Neural progenitor cell (in vitro differentiated cells): ENCODE data around the gene EDC3. TPM values are rescaled to one million over a fixed set of nuclear protein-coding genes. Genes with fewer than 3 reads are reported as not detected.

Experiments used
- DNase-seq: peaks from one replicate; pipeline ENCODE4 v3.0.0-alpha.2; 2016; ENCODE audit warnings: low spot score
- H2AFZ ChIP-seq: fragments of 200-600 bp; sonication (generic); replicated peaks from 2 replicates; pipeline ENCODE4 v1.6.1; 2016; ENCODE audit warnings: antibody characterized with exemption
- H3F3A ChIP-seq: fragments of 200-600 bp; sonication (generic); 2 replicates; pipeline ENCODE4 v1.6.1; 2016; ENCODE audit warnings: antibody characterized with exemption, low read depth
- H3K27ac ChIP-seq: fragments of 200-600 bp; sonication (generic); 2 replicates; pipeline ENCODE4 v1.5.1; 2016; ENCODE audit warnings: mild to moderate bottlenecking
- H3K27me3 ChIP-seq: fragments of 200-600 bp; sonication (generic); 2 replicates; pipeline ENCODE4 v1.6.1; 2016; ENCODE audit warnings: mild to moderate bottlenecking, moderate library complexity
- H3K36me3 ChIP-seq: fragments of 200-600 bp; sonication (generic); 2 replicates; pipeline ENCODE4 v1.5.1; 2016
- H3K4me1 ChIP-seq: fragments of 200-600 bp; sonication (generic); 2 replicates; pipeline ENCODE4 v1.6.1; 2016; ENCODE audit warnings: mixed run types
- H3K4me2 ChIP-seq: fragments of 200-600 bp; sonication (generic); 2 replicates; pipeline ENCODE4 v1.6.1; 2016
- H3K4me3 ChIP-seq: fragments of 200-600 bp; sonication (generic); 2 replicates; pipeline ENCODE4 v1.5.1; 2016
- H3K79me2 ChIP-seq: fragments of 200-600 bp; sonication (generic); 2 replicates; pipeline ENCODE4 v1.6.1; 2016; ENCODE audit warnings: low read depth
- H3K9ac ChIP-seq: fragments of 200-600 bp; sonication (generic); 2 replicates; pipeline ENCODE4 v1.6.1; 2016
- H3K9me3 ChIP-seq: fragments of 200-600 bp; sonication (generic); 2 replicates; pipeline ENCODE4 v1.5.1; 2016; ENCODE audit warnings: low read depth
- H4K20me1 ChIP-seq: fragments of 200-600 bp; sonication (generic); 2 replicates; pipeline ENCODE4 v1.6.1; 2016; ENCODE audit warnings: low read depth
- H3K27ac Mint-ChIP-seq: 3 replicates; pipeline ENCODE4 v1.8.0; 2021; ENCODE audit warnings: mixed read lengths
- H3K27me3 Mint-ChIP-seq: 2 replicates; pipeline ENCODE4 v1.8.0; 2022; ENCODE audit warnings: low read depth, mild to moderate bottlenecking, inconsistent platforms, moderate library complexity, mixed read lengths; ENCODE audit not compliant: insufficient read depth
- H3K36me3 Mint-ChIP-seq: 3 replicates; pipeline ENCODE4 v1.8.0; 2021; ENCODE audit warnings: mixed read lengths
- H3K4me1 Mint-ChIP-seq: 3 replicates; pipeline ENCODE4 v1.8.0; 2021; ENCODE audit warnings: mixed read lengths
- H3K4me3 Mint-ChIP-seq: 3 replicates; pipeline ENCODE4 v1.8.0; 2021; ENCODE audit warnings: mild to moderate bottlenecking, moderate library complexity, mixed read lengths
- H3K9me3 Mint-ChIP-seq: 3 replicates; pipeline ENCODE4 v1.8.0; 2020; ENCODE audit warnings: mixed read lengths
- CTCF ChIP-seq: fragments of 200-600 bp; sonication (generic); IDR thresholded peaks from 2 replicates; pipeline ENCODE4 v1.5.1; 2017; ENCODE audit warnings: antibody characterized with exemption, mild to moderate bottlenecking
- EZH2 ChIP-seq: fragments of 200-600 bp; sonication (generic); IDR thresholded peaks from 2 replicates; pipeline ENCODE4 v1.6.1; 2017; ENCODE audit warnings: antibody characterized with exemption, mild to moderate bottlenecking, moderate library complexity
- EZH2phosphoT487 ChIP-seq: fragments of 200-600 bp; sonication (generic); IDR thresholded peaks from 2 replicates; pipeline ENCODE4 v1.6.1; 2017; ENCODE audit warnings: antibody characterized with exemption
- total RNA-seq: library from RNA; depleted of rRNA; stranded (reverse); fragments of >200 nt; gene quantifications from 2 replicates; pipeline ENCODE4 v1.2.3, GENCODE V29; 2015; ENCODE audit warnings: low replicate concordance

EDC3 gene
- total RNA-seq, 1 donor from 2014 or later = 24.4 TPM

GRCh38 chr15:74642734-74643664 lies 52.8 kb downstream of the EDC3 start:
- Histone ChIP-seq H3K4me1 (peaks cover 9% of the 10 kb centered on the region), H3K4me3 (no peak overlapping the region), H3K27ac (peak overlapping the region; percentile 16), H4K20me1 (peaks cover 51% of the 10 kb centered on the region), H3K4me2 (no peak overlapping the region), H3K79me2 (peaks cover 17% of the 10 kb centered on the region), H3K36me3 (no peaks in the 10 kb centered on the region), H3F3A (no peaks in the 10 kb centered on the region), H3K27me3 (no peaks in the 10 kb centered on the region), H3K9me3 (no peaks in the 10 kb centered on the region), H2AFZ (no peak overlapping the region), H3K9ac (peak overlapping the region; percentile 16)
- H3K27ac Mint-ChIP-seq = peak overlapping the region; percentile 43
- TF ChIP-seq EZH2 = no peak
- no peak for TF ChIP-seq EZH2phosphoT487
- no peak for TF ChIP-seq CTCF
- H3K27me3 Mint-ChIP-seq = no peaks in the 10 kb centered on the region
- peaks cover 8% of the 10 kb centered on the region for H3K36me3 Mint-ChIP-seq
- H3K4me3 Mint-ChIP-seq = no peak overlapping the region
- DNase-seq = no peak
- H3K9me3 Mint-ChIP-seq = no peaks in the 10 kb centered on the region
- peaks cover 20% of the 10 kb centered on the region for H3K4me1 Mint-ChIP-seq

GRCh38 chr15:74642348-74642733 lies 53.5 kb downstream of the EDC3 start:
- Histone ChIP-seq H3K27me3 (no peaks in the 10 kb centered on the region), H3K9ac (peak overlapping the region; percentile 16), H3F3A (no peaks in the 10 kb centered on the region), H4K20me1 (peaks cover 46% of the 10 kb centered on the region), H2AFZ (no peak overlapping the region), H3K9me3 (no peaks in the 10 kb centered on the region), H3K27ac (peak overlapping the region; percentile 16), H3K79me2 (peaks cover 17% of the 10 kb centered on the region), H3K4me3 (no peak overlapping the region), H3K4me1 (peaks cover 9% of the 10 kb centered on the region), H3K36me3 (no peaks in the 10 kb centered on the region), H3K4me2 (no peak overlapping the region)
- no peak overlapping the region for H3K27ac Mint-ChIP-seq
- no peak for DNase-seq
- peaks cover 10% of the 10 kb centered on the region for H3K36me3 Mint-ChIP-seq
- no peaks in the 10 kb centered on the region for H3K9me3 Mint-ChIP-seq
- TF ChIP-seq EZH2 = no peak
- TF ChIP-seq CTCF = no peak
- no peak for TF ChIP-seq EZH2phosphoT487
- no peaks in the 10 kb centered on the region for H3K27me3 Mint-ChIP-seq
- peaks cover 19% of the 10 kb centered on the region for H3K4me1 Mint-ChIP-seq
- no peak overlapping the region for H3K4me3 Mint-ChIP-seq

- no peaks in the 10 kb centered on the region for H3K36me3 ChIP-seq
- H3K4me2 ChIP-seq = no peak overlapping the region
- no peak for DNase-seq
Measured at GRCh38 chr15:74641151-74641550, 54.7 kb downstream of the EDC3 start.

More at GRCh38 chr15:74641151-74641550, 54.7 kb downstream of the EDC3 start:
- H3K36me3 Mint-ChIP-seq = peaks cover 12% of the 10 kb centered on the region
- H3K9me3 ChIP-seq = no peaks in the 10 kb centered on the region
- no peak overlapping the region for H3K27ac Mint-ChIP-seq
- H3K9me3 Mint-ChIP-seq = no peaks in the 10 kb centered on the region
- no peaks in the 10 kb centered on the region for H3K27me3 ChIP-seq
- peaks cover 17% of the 10 kb centered on the region for H3K79me2 ChIP-seq
- H3K4me1 ChIP-seq = peaks cover 9% of the 10 kb centered on the region
- no peak overlapping the region for H3K4me3 Mint-ChIP-seq
- no peak overlapping the region for H3K27ac ChIP-seq
- no peaks in the 10 kb centered on the region for H3K27me3 Mint-ChIP-seq
- H3K9ac ChIP-seq = no peak overlapping the region
- TF ChIP-seq CTCF (no peak), EZH2phosphoT487 (no peak), EZH2 (no peak)
- no peak overlapping the region for H2AFZ ChIP-seq
- no peaks in the 10 kb centered on the region for H3F3A ChIP-seq
- peaks cover 43% of the 10 kb centered on the region for H4K20me1 ChIP-seq
- peaks cover 13% of the 10 kb centered on the region for H3K4me1 Mint-ChIP-seq
- no peak overlapping the region for H3K4me3 ChIP-seq
